Measurements from ENCODE around the gene CFAP52. TPM values are rescaled to one million over a fixed set of nuclear protein-coding genes. Genes with fewer than 3 reads are reported as not detected.

CFAP52 gene
- total RNA-seq, 1 experiment from 2014 or later, result not detected

- POLR2A ChIA-PET, result no interaction called here
- Mint-ChIP-seq H3K27me3 (ENCODE audit: low read depth) (no peaks in the 10 kb centered on the region), H3K4me3 (no peak overlapping the region), H3K9me3 (peaks cover 17% of the 10 kb centered on the region), H3K27ac (no peak overlapping the region; the same call in 1 of the 2 replicates), H3K36me3 (peaks cover 31% of the 10 kb centered on the region), H3K4me1 (peaks cover 33% of the 10 kb centered on the region)
- DNase-seq (ENCODE audit: low spot score) (no peak), ATAC-seq (no peak)
- CTCF ChIA-PET, result no interaction called here
- TF ChIP-seq TEAD1 (CRISPR knock-in tag; IDR thresholded peaks at IDR 0.05) (no peak), ZNF423 (CRISPR knock-in tag; IDR thresholded peaks at IDR 0.05) (no peak), RORB (CRISPR knock-in tag; IDR thresholded peaks at IDR 0.05) (no peak), CREM (CRISPR knock-in tag; IDR thresholded peaks at IDR 0.05) (no peak), ZNF281 (CRISPR knock-in tag; IDR thresholded peaks at IDR 0.05) (no peak), E2F4 (CRISPR knock-in tag; IDR thresholded peaks at IDR 0.05; ENCODE audit: borderline replicate concordance, low read depth) (no peak), MYBL2 (CRISPR knock-in tag; IDR thresholded peaks at IDR 0.05) (no peak), CTCF (IDR thresholded peaks at IDR 0.05) (no peak), ZNF671 (CRISPR knock-in tag; IDR thresholded peaks at IDR 0.05) (no peak), CBFB (CRISPR knock-in tag; IDR thresholded peaks at IDR 0.05; ENCODE audit: low read depth) (no peak)
Measured at GRCh38 chr17:9666461-9667050, 90.1 kb downstream of the CFAP52 start.

GRCh38 chr17:9668517-9668916 lies 92.1 kb downstream of the CFAP52 start:
- DNase-seq (ENCODE audit: low spot score), result no peak
- no peak for ATAC-seq
- Mint-ChIP-seq H3K27ac (no peak overlapping the region), H3K36me3 (peaks cover 27% of the 10 kb centered on the region), H3K9me3 (peaks cover 17% of the 10 kb centered on the region), H3K4me3 (no peak overlapping the region), H3K4me1 (peaks cover 33% of the 10 kb centered on the region), H3K27me3 (ENCODE audit: low read depth) (no peaks in the 10 kb centered on the region)
- ChIA-PET CTCF (no interaction called here), POLR2A (interaction anchor here (0.8 kb wide), 1 partner anchor 23 kb away, joined by 3 read pairs; the partner anchor contains the start of gene USP43)
- TF ChIP-seq ATF2 (CRISPR knock-in tag; IDR thresholded peaks at IDR 0.05; ENCODE audit: borderline replicate concordance, low read depth) (no peak), GTF2I (CRISPR knock-in tag; conservative IDR thresholded peaks at IDR 0.05) (no peak), ZNF281 (CRISPR knock-in tag; IDR thresholded peaks at IDR 0.05) (no peak), HMGA2 (CRISPR knock-in tag; IDR thresholded peaks at IDR 0.05) (no peak), ZNF416 (CRISPR knock-in tag; IDR thresholded peaks at IDR 0.05) (no peak), NFATC4 (CRISPR knock-in tag; IDR thresholded peaks at IDR 0.05) (no peak), RORB (CRISPR knock-in tag; IDR thresholded peaks at IDR 0.05) (no peak), OVOL2 (CRISPR knock-in tag; IDR thresholded peaks at IDR 0.05; ENCODE audit: borderline replicate concordance) (no peak), USF2 (CRISPR knock-in tag; IDR thresholded peaks at IDR 0.05) (no peak), GRHL2 (CRISPR knock-in tag; IDR thresholded peaks at IDR 0.05; ENCODE audit: insufficient replicate concordance, severe bottlenecking) (no peak), ATF3 (CRISPR knock-in tag; conservative IDR thresholded peaks at IDR 0.05) (no peak), E2F1 (CRISPR knock-in tag; IDR thresholded peaks at IDR 0.05) (no peak), CREM (CRISPR knock-in tag; IDR thresholded peaks at IDR 0.05) (no peak), SP1 (CRISPR knock-in tag; conservative IDR thresholded peaks at IDR 0.05) (no peak), CREB1 (CRISPR knock-in tag; IDR thresholded peaks at IDR 0.05) (no peak), JUN (CRISPR knock-in tag; IDR thresholded peaks at IDR 0.05) (no peak)

All from WTC11 (cell line).